GM18508 (cell line): ENCODE data around the gene CDH8.

ENCODE experiments used
- ATAC-seq: cut with Tn5 transposase; IDR thresholded peaks from one replicate; pipeline ENCODE4 v1.9.1; 2021; ENCODE audit warnings: moderate number of reproducible peaks; ENCODE audit not compliant: insufficient read depth, unreplicated experiment

Gene CDH8

DNA sequence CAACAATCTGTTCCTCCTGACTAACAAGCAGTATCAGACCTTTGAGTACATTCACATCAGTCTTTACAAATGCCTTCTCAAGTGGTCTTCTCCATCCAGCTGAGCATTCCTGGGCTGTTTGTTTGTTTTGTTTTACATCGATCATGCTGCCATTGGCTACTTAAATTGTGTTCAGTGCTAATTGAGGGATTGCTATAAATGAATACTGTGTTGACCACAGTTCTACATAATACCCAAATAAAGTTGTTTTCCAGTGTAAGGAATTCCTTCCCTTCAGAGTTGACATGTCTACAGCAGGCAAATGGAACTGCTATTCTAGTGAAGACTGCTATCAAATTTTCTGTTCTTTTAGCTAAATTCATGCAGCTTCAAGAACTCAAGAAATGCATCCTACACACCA, 3.2 kb downstream of the CDH8 start:
- no peak for ATAC-seq

DNA sequence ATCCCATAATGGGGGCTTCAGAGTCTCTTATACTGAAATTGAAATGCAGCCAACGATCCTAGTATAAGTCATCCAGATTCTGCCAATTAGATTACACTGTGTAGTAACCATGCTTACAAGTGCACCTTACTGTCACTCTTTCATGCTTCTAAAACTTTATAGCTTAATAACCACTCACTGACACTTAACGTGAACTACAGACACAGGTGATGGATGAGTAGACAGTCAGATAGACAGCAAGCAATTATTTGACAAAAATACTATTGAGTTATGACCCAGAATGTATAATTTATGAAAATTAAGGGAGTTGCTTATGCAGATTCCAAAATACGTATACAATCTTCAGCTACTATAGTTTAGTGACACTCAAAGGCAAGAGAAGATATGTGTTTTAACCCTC, 6.3 kb downstream of the CDH8 start:
- no peak for ATAC-seq

DNA sequence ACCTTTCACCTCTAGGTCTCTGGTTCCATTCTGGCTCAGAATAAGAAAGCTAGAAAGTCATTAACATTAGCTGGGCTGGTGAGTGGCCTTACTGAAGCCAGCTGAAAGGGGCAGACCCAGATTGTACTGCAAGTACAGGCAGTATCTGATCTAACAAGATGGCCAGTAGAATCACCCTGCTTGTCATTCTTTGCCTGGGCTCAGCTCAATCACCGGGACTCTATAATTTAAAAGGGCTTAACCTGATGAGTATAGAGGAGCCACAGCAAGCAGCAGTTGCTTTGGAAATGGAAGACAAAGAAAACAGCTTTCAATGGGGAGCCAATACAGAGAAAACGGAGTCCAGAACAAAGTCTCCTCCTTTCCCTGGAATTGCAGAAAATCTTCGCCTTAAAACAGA, 13.6 kb downstream of the CDH8 start:
- no peak for ATAC-seq

DNA sequence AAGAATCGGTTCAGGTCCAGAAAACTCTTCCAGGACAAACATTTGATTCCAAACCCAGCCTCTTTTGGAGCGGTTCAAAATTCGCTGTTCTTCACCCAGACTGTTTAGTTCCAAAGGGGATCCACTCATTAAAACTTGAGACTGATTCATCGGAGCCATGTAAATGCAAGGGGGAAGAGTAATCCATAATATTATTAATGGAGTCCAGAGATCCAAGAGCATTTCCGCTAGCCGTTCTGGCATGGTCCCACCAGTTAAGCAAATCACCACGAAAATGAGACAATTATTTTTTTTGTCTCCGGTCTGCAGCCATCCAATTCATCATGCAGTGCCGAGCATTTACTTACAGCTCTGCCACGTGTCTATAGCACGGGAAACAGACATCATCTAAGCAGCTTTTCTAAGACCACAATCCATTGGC, 15.1 kb downstream of the CDH8 start:
- ATAC-seq = no peak

DNA sequence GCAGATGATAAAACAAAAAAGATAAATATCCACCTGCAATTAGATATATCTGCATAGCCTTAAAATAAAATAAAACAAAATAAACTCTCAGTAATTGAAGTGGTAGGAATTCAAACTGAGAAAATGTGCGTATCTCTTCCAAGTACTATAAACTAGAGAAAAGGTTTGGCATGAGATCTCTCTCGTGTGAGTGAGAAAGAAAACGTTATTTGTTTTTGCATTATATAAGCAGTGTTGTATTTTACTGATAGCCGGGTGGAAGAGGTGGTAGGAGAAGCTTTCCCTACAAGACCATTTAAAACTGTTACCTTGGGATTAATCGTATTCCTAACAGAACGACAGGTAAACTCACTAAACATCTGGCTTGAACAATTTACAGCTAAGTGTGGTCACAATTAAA, 15.6 kb downstream of the CDH8 start:
- no peak for ATAC-seq

DNA sequence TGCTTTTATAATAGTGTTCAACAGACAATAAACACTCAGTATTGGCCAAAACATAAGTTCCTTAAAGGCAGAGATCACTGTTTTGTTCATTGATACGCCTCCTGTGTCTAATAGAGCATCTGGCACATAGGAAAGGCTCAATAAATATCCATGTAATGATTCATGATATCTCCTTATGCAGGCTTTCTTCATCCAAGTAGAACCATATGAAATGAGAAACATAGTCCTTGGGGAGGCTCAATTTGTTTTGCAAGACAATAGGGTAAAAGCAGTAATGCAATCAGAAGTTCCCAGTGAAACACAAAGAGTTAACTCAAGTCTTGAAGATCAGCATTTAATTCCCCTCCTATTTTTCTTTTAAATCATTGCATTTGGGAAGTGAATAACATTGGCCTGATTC, 16.4 kb downstream of the CDH8 start:
- ATAC-seq = no peak

DNA sequence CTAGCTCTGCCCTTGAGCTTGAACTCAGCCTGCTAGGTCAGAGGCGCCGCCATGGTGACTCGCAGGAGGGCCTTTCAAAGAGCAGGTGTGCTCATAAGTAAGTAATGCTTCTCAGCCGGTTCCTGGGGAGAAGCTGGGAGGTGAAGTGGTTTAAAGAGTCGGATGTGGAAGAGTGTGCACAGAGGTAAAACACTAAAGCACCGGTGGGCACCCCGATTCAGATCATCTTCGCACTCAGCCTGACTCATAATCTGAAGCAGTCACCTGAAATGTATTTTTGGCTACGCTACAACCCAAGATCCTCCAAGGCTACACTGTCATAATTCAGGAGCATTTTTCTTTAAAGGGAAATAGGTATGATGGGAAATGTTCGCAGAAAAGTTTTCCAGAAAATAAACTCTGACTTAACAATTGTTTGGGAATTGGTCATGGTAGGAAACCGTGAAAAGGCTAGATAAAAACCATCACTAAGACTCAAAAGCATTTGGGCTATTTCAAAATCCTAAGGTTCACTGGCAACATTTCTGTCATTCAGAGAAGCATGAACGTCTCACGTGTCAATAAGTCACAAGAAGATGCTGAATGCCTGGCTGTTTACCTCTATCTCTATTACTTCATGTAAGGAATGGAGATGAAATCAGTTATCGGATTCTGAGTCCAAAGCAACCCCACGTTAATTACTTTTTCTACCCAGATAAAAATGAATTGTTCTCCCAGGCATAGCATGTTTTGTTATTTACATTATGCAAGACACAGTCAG, 17.8 kb downstream of the CDH8 start:
- no peak for ATAC-seq

DNA sequence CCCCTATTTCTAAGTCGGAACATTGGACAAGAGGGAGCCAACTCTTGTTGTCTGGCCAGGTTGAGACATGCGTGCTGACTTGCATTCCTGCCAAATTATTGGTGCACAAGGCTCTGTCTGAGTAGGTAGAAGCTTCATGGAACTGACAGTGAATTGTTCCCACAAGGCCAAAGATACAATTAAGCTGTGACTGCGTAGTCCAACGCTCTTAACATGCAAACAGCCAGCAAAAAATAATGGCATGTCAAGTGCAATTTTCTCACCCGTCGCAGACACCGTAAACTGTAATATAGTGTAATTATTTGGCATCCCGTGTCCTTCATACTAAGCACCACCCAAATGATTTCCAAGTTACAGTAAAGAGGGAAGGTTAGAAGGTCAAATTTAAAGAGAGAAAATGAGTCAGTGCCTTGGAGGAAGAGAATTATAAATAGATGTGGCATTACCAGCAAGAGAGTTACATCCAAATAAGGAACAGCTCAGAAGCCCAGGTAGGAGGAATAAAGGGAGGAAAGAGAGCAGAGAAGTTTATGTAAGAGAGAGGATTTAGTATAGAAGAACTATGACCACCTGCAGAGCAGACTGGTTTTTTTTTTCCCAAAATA, 21.8 kb downstream of the CDH8 start:
- ATAC-seq = no peak

DNA sequence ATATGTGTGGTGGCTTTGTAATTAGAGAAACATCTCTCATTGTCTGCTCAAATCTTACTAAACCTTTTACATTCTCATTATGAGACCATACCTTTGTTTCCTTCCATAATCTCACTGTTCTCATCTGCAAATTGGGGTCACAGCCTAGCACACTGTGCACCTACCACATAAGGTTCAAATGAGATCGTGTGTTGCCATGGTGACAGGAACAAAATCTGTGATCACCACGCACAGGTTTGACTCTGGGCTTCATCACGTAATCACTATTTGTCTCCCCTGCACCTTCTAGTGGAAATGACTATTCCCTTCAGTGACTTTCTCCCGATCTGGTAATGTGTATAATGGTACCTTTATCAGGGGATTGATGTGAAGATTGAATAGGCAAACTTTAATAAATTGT, 26.1 kb downstream of the CDH8 start:
- ATAC-seq = no peak

DNA sequence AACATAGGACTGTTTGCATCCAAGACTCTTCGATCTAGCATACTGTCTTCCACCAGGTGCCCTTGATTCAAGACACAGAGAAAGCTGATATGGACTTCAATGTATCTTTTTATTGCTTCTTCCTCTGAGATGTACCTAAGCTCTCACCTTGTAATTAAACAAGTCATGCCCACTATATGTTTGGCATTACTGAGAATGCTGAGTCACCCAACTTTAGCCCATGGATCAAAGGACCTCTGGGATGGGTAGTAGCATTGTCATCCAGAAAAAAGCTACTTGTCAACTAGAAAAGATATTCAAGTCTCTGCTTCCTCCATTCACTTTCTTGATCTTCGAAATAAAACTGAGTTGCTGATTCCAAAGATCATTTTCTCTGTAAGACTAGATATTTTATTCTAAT, 37.8 kb downstream of the CDH8 start:
- no peak for ATAC-seq

DNA sequence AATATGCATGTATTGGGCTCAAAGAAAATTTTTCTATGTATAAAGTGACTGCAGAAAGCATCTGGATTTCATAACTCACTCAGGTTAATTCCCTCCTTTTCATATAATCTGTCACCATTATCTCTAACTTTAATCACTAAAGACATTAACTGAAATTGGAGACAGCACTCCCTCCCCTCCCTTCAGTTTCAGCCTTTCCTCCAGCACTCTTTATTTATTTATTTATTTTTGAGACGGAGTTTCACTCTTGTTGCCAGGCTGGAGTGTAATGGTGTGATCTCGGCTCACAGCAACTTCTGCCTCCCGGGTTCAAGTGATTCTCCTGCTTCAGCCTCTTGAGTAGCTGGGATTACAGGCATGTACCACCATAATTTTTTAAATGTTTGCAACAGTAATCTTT, 43.1 kb downstream of the CDH8 start:
- no peak for ATAC-seq

DNA sequence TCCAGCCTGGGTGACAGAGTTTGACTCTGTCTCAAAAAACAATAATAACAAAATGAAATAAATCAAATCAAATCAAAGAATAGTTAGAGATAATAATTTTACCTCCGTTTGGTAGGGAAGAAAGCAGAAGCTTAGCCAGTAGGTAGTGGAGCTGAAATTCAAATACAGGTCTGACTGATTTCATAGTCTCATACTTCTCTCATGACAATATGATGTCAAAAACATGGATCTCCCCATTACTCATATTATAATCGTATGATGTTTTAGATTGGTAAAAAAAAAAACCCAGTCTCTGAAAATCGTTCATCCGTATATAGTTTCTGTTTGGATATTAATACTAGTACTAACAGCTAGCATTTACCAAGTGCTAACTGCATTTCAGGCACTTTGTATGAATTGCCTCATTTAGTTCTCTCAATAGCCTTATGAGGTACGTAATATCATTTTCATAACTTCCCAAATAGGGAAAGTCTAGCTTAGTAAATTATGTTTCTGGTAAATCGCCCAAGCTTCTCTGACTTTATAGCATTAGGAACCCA, 48.7 kb downstream of the CDH8 start:
- ATAC-seq = no peak

DNA sequence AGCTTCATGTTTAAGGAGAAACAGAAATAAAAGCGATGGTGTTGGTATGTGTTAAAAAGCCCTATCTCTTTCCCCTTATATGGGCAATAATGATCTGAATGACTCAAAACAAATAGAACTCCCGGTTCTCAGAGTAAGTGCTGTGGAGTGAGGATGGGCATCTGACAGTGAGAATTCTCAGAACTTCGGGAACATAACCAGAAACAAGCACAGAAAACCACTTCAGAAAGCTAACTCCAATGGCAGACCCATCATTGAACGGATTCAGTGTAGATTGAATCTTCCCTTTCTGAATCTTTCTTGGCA, 67.2 kb downstream of the CDH8 start:
- no peak for ATAC-seq

DNA sequence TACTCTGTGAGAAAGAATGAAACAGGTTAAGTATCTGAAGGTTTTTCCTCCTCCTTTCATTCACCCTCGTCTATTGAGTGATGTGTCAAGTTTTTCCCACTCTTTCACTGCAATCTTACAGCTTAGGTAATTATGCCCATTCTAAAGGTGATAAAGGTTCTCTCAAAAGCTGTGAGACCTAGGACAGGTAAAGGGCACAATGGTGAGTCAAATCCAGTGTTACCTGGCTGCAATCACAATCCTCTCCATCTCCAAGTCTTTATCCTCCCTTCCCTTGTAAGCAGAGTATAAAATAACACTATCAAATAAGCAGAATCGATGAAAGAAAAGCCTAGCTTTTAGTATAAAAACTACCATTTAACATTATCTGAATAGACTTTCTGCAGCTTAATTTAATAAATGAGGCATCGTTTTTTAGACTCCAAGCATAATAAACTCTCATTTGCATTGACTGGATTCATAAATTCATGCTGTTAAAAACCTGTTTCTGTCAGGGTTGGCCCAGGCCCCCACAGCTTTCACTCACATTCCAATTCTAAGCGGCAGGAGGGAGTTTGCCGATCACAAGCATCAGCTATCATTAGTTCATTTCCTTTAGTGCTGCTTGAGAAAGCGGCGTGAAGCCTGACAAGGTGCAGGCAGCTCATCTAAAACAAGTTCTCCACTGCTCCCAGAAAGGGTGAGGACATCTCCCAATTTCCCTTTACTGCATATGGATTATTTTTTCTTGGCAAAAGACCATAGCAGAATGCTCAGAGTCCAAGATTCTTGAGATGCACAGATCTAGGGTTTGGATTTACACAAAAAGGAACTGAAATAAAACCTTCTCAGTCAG, 67.8 kb downstream of the CDH8 start:
- no peak for ATAC-seq

DNA sequence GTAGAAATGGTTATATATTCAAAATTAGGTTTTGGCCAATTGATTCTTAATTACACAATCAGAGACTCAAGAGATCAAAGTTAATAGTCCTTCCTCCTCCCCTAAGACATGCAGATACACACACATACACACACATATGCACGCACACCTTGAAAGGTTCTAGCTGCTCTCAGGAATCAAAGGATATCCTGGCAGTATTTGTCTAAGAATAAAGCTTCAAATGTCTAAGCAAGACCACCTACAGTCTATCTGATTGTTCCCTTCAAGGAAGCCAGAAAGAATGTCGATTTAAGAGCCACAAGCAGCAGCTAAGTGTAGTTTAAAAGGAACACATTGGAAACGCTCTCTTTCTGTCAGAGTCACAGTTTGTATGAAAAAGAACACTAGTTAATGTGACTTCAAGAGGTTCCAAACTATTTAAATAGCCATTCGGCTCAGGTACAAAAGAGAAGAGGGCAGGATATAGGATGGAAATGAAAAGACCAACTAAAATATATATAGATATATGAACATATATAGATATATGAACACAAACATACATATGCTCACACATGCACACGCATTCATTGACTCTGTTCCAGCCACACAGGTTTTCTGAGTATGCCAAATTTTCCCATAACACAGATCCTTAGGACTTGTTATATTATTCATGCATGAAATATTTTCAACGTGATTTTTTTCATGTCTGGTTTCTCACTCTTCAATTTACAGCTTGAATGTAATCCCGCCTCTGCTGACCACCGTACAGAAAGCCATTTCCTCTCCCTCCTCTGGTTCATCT, 79.0 kb downstream of the CDH8 start:
- ATAC-seq = no peak

DNA sequence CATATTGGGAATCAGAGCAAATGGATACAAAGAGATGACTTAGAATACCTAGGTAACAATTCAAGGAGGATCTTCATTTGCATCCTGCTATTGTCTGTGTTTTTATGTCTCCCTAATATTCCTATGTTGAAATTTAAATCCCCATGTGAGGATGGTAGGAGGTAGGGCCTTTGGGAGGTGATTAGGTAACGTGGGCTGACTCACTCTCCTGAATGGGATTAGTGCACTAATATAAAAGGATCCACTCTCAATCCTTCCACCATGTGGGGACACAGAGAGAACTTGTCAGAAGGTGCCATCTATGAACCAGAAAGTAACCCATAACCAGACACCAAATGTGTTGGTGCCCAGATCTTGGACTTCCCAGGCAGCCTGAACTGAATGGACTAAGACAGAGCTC, 83.4 kb downstream of the CDH8 start:
- ATAC-seq = no peak

DNA sequence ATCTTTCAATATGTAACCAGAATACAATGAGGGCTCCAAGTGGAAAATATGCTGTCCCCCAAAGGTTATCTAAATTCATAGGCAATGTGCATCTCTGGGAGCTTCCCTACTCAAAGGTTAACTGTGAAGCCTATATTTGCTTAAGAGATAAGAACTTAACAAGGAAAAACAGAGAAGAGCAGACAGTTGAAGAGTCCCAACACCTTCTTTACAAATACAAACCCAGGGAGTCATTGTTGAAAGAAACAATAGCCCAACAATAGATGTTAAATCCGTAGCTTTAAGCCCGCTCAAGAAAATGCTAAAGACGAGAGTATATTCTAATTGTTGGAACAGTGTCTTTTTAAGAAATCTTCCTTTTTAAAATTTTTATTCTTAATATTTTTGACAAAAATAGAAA, 87.8 kb downstream of the CDH8 start:
- ATAC-seq = no peak

DNA sequence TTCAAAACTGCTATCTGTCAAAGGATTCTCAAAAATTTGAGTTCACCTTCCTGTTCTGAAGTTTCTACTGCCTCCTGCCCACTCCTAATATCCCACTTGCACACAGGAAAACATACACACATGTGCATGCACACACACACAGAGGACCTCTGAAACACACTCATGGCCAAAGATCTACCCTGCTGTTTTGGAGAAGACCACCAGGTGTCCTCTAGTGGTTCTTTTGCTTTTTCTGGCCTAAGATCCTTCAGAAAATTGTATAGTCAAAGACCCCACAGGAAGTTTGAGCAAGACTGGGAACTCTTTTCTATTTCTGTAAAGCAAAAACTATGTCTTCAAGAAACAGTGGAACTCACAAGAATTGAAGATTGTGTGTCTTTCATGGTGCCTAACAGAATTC, 90.2 kb downstream of the CDH8 start:
- no peak for ATAC-seq

DNA sequence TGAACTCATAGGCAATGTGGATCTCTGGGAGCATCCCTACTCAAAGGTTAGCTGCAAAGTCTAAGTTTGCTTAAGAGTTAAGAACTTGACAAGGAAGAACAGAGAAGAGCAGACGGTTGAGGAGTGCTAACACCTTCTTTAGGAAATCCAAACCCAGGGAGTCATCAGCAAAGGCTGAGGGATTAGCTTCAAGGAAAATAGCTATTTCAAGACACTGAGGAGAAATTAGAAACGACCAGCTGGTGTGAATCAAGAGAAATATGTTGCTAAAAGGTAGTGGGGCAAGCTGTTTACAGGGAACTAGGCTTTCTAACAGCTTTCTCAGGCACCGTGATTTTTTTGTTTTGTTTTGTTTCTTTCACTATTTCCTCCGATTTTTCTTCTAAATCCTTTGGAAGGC, 90.7 kb downstream of the CDH8 start:
- ATAC-seq = no peak

DNA sequence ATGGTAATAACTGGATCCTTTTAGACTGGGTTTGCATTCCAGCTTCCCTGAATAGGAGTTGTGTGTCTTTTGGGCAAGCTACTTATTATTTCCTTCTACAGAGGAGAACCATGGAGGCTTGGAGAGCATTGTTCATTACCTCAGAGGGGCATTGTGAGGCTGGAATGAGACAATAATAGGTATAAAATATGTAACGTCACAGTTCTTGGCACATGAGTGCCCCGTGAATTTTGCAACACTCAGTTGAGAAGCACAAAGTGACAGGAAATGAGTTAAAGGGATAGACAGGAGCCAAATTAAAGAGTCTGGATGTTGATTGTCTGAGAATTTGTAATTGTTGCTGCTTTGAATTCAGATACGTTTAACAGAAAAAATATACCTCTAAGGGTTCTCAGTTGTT, 92.2 kb downstream of the CDH8 start:
- ATAC-seq = no peak

DNA sequence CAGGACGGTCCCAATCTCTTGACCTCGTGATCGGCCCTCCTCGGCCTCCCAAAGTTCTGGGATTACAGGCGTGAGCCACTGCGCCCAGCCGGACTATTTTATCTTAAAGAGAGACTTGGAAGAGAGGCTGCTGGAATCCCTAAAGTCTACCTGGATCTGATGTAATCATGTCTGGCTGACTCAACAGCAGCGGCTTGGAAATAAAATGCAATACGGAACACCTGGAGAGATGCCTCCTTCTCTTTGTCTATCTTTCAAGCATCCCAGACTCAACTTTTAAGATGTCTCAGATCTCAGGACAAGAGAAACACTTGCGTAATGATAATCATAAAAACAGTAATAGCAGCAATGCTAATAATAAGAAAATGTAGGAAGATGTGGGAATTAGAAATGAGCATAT, 95.6 kb downstream of the CDH8 start:
- ATAC-seq = no peak
